Neutrophil (primary cell): ENCODE data around the gene TRIM3.

Experiments used
- H3K27ac ChIP-seq: fragments of 200-600 bp; sonication (generic); 2 replicates; pipeline ENCODE4 v1.5.1; 2016; ENCODE audit warnings: mild to moderate bottlenecking, moderate library complexity
- H3K27me3 ChIP-seq: fragments of 200-600 bp; sonication (generic); 2 replicates; pipeline ENCODE4 v1.6.0; 2016; ENCODE audit warnings: mild to moderate bottlenecking
- H3K36me3 ChIP-seq: fragments of 200-600 bp; sonication (generic); 2 replicates; pipeline ENCODE4 v1.5.1; 2017
- H3K4me1 ChIP-seq, 2 experiments: fragments of 200-600 bp in 1 of 2; sonication (generic) in 1 of 2; 1 replicate in 1 of 2; 2 replicates in 1 of 2; pipeline versions ENCODE4 v1.5.1 to v1.6.1; 2013 to 2016; ENCODE audit warnings: low read depth in 1 of 2, low read length in 1 of 2, mild to moderate bottlenecking in 1 of 2, moderate library complexity in 1 of 2; ENCODE audit not compliant: control insufficient read depth in 1 of 2, insufficient read depth in 1 of 2
- H3K4me3 ChIP-seq, 2 experiments: fragments of 200-600 bp in 1 of 2; sonication (generic) in 1 of 2; 1 replicate in 1 of 2; 2 replicates in 1 of 2; pipeline ENCODE4 v1.5.1; 2013 to 2016; ENCODE audit warnings: low read depth in 1 of 2, low read length in 1 of 2, mild to moderate bottlenecking in 1 of 2, moderate library complexity in 1 of 2
- H3K9me3 ChIP-seq: fragments of 200-600 bp; sonication (generic); 2 replicates; pipeline ENCODE4 v1.5.1; 2016
- CTCF ChIP-seq: fragments of 200-600 bp; sonication (generic); IDR thresholded peaks from 2 replicates; pipeline ENCODE4 v1.5.1; 2016; ENCODE audit warnings: antibody characterized with exemption

Gene TRIM3

DNA sequence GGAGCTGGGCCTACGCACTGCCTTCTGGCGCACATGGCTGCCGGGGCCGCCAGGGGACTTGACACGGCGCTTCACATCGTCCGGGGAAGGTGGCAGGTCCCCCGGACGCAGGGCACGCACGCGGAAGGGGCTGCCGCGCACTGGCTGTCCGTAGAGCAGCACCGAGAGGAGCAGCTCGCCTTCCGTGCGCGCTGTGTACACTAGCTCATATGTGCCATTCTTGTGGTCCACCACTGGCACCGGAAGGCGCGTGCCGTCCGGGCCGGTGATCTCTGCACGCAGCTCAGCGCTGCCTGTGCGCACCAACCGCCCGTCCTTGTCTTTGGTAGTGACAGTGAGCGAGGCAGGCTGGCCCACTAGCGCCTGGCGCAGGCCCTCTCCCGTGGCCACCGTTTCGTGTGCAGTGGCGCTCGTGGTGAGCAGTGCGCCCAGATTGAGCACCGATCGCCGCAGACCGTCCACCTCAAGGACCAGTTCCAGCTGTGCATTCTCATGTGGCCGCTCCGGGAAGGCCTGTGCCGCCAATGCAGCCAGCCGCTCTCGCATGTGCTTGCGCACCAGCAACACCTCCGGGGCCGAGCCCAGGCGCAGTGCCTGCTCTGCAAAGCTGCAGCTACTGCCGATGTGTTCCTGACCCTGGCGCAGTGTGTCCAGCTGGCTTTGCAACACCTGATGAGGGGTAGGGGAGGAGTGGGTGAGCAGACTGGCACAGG is 17.2 kb downstream of the TRIM3 start:
- Histone ChIP-seq H3K27me3 (no peaks in the 10 kb centered on the region), H3K27ac (no peak overlapping the region), H3K4me1 (no peaks in the 10 kb centered on the region), H3K9me3 (no peaks in the 10 kb centered on the region), H3K4me3 (no peak overlapping the region), H3K36me3 (peaks cover 19% of the 10 kb centered on the region)
- no peak for TF ChIP-seq CTCF

GRCh38 chr11:6455070-6455469 is 18.7 kb downstream of the TRIM3 start:
- Histone ChIP-seq H3K9me3 (no peaks in the 10 kb centered on the region), H3K27me3 (no peaks in the 10 kb centered on the region), H3K27ac (no peak overlapping the region), H3K4me3 (no peak overlapping the region), H3K36me3 (peaks cover 19% of the 10 kb centered on the region), H3K4me1 (no peaks in the 10 kb centered on the region)
- no peak for TF ChIP-seq CTCF

GRCh38 chr11:6453152-6453551 is 20.6 kb downstream of the TRIM3 start:
- peaks cover 19% of the 10 kb centered on the region for H3K36me3 ChIP-seq
- H3K4me3 ChIP-seq, result no peak overlapping the region
- no peaks in the 10 kb centered on the region for H3K27me3 ChIP-seq
- H3K9me3 ChIP-seq, result no peaks in the 10 kb centered on the region
- H3K4me1 ChIP-seq, result no peaks in the 10 kb centered on the region
- H3K27ac ChIP-seq, result no peak overlapping the region
- no peak for TF ChIP-seq CTCF

DNA sequence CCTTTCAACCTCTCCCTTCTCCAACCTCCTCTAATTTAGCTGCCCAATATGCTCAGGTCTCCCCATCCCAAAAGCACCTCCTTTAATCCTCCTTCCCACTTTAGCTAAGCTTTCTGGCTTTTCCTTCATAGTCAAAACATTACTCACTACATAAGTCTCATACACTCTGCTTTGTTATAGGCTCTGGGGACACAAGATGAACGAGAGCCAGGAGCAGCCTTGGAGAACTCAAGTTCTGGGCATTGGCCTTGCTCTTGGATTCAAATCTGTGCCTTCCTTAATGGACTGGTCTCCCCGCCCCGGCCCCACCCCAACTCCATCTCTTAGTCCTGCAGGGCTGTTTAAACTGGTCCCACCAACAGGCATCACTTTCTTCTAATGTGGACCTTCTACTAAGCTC is 21.5 kb downstream of the TRIM3 start:
- H3K27ac ChIP-seq, result no peak overlapping the region

DNA sequence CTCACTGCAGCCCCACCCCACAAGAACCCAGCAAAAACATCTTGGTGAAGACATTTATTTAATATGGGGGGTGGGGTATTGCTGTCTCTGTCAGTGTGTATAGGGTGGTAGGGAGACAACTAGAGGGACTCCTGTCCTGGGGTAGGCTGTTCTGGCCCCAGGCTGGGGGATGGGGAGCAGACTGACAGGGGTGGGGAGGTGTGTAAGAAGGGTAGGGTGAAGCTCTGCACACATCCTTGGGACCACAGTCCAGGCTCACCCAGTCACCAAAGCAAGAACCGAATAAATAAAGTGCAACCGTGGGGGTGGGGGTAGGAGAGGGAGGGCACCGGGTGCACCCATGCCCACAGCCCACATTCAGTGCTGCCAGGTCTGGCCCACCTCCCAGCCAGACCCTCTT is 25.2 kb downstream of the TRIM3 start:
- no peaks in the 10 kb centered on the region for H3K9me3 ChIP-seq
- no peaks in the 10 kb centered on the region for H3K4me1 ChIP-seq
- no peak overlapping the region for H3K27ac ChIP-seq
- no peak for TF ChIP-seq CTCF
- H3K27me3 ChIP-seq, result peaks cover 4% of the 10 kb centered on the region
- H3K36me3 ChIP-seq, result no peaks in the 10 kb centered on the region
- H3K4me3 ChIP-seq, result no peak overlapping the region

More for the DNA sequence above, 21.5 kb downstream of the TRIM3 start:
- H3K9me3 ChIP-seq, result no peaks in the 10 kb centered on the region
- no peak overlapping the region for H3K4me3 ChIP-seq
- no peaks in the 10 kb centered on the region for H3K27me3 ChIP-seq
- no peak for TF ChIP-seq CTCF
- H3K36me3 ChIP-seq, result peaks cover 15% of the 10 kb centered on the region
- no peaks in the 10 kb centered on the region for H3K4me1 ChIP-seq
